HUDEP-2 (cell line): Measurements from ENCODE around the gene B4GALT3.

ENCODE experiments used
- DNase-seq, 76 experiments: peaks; one replicate each; lab custom pipeline; 2025; ENCODE audit not compliant: unreplicated experiment in 76 of 76; lab: John Stamatoyannopoulos, UW

The B4GALT3 gene

DNA sequence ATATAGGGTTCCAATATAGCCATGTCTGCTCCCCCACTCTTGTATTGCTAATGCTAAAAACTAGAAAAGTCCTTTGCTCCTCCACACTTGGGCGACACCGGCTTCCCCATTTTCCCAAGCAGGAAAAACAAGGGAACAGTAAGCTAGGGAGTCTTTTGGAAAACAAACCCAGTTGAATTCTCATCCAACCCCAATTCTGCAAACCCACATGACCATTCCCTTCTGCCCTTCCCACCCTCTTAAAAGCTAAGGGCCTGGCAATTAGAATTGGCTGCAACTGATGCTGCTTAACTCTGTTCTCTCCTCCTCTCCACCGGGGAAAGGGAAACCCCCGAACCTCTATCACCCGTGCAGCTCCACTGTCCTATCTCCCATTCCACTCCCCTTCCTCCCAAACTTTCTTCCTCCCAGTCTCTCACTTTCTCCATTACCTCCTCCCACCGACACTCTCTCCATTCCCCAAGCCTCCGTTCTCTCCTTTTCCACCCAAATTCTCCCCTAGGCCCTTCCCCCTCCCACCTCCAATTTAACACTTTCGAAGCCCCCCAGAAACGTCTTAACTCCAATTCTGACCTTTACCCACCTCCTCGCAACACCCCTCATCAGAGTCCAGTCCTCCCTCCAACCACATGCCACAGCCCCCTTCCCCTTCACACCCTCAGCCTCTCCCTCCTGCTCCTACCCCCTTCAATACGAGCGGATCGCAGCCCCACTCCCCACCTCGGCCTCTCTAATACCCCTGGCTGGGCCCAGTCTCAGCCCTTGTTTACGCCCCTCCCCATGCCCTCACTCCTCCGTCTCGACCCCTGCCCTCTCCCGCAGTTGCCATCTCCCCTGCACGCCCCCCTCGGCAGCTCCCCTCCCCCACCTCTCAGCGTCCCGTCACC is 45.5 kb downstream of the B4GALT3 start:
- DNase-seq: peak in 1 of 76 experiments; percentile 44

DNA sequence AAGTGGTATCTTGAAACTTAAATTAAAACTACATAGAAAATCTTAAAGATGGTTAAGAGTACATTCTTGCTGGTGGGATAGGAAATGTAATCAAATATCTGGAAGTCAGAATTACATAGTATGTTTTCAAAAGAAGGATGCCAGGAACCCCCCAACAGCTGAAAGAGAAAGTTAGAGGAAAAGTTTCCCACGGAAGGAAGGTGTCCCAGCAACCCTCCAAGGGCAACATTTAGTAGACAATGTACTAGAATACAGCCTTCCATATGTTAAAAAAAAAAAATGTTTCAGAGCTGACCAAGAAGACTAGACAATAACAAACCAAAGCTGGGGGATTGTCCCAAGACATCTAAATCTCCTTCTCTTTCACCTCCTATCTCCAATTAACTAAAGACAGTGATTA is 47.0 kb downstream of the B4GALT3 start:
- DNase-seq: no peak

- peak in 1 of 76 experiments; percentile 4 for DNase-seq
These were observed 48.5 kb downstream of the B4GALT3 start for GRCh38 chr1:161128591-161129420.

- no peak for DNase-seq
These were observed 49.7 kb downstream of the B4GALT3 start for GRCh38 chr1:161127649-161128048.

GRCh38 chr1:161122967-161123366 is 54.3 kb downstream of the B4GALT3 start:
- DNase-seq: no peak

DNA sequence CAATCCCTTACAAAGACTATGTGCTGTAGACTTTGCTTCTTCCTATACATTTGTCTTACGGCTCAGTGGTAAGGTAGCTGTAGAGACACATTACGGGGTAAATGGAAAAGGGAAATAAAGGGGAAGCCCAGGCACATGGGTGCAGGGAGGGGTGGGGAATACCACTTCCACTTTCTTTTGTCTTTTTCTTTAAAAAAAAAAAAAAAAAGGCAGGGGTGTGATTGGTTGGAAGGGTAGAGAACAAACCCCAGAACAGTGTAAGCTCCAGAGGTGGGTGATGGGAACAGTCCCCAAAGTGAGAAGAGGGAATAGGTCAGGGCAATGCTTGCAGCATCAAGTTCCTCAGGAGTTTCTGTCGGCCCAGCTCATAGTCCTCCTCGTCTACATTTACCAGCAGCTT is 55.5 kb downstream of the B4GALT3 start:
- no peak for DNase-seq
